HG03196 (cell line): ENCODE results near the gene SPEM3.
"Not testable (repeated sequence)": the region's sequence is repeated elsewhere in the genome, so short reads cannot be mapped to it uniquely, and the experiment has no call there.

Source experiments
- ATAC-seq: cut with Tn5 transposase; IDR thresholded peaks from one replicate; pipeline ENCODE4 v1.9.1; 2021; ENCODE audit not compliant: unreplicated experiment

The SPEM3 gene

DNA sequence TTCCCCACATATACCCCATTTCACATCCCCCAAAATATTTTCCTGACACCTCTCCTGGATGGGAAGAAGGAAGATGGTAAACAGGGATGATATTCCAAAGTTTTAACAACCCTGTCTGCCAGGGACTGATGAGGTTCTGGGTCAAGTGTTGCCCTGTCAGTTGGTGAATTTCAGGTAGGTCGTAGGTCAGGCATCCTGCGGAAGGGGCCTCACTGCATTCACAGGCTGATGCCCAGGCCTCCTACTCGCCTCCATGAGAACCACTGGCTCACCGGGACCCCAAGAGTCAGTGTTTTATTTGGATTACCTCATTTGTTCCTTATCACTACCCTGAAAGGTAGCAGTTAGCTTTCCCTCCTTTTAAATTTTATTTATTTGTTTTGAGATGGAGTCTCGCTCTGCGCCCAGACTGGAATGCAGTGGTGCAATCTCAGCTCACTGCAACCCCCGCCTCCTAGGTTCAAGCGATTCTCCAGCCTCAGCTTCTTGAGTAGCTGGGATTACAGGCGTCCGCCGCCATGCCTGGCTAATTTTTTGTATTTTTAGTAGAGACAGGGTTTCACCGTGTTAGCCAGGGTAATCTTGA, 40.2 kb downstream of the SPEM3 start:
- no peak for ATAC-seq

DNA sequence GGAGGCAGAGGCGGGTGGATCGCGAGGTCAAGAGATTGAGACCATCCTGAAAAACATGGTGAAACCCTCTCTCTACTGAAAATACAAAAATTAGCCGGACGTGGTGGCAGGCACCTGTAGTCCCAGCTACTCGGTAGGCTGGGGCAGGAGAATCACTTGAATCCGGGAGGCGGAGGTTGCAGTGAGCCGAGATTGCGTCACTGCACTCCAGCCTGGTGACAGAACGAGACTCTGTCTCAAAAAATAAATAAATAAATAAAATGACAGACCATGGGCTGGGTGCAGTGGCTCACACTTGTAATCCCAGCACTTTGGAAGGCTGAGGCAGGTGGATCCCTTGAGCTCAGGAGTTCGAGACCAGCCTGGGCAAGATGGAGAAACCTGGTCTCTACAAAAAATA, 41.2 kb downstream of the SPEM3 start:
- not testable (repeated sequence) for ATAC-seq

DNA sequence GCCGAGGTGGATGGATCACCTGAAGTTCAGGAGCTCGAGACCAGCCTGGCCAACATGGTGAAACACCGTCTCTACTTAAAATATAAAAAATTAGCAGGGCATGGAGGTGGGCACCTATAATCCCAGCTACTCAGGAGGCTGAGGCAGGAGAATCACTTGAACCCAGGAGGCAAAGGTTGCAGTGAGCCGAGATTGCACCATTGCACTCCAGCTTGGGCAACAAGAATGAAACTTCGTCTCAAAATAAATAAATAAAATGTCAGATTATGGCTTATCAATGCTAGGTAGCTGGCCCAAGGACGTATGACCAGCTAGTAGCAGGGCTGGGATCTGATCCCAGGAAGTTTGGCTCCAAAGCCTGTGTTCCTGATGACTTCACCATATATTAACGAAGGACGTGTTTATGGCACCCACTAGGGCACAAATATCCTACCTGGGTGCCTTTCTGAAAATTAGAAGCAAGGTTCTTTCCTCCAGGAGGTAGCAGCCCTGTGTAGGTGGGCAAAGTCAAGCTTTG, 41.9 kb downstream of the SPEM3 start:
- ATAC-seq, result not testable (repeated sequence)

DNA sequence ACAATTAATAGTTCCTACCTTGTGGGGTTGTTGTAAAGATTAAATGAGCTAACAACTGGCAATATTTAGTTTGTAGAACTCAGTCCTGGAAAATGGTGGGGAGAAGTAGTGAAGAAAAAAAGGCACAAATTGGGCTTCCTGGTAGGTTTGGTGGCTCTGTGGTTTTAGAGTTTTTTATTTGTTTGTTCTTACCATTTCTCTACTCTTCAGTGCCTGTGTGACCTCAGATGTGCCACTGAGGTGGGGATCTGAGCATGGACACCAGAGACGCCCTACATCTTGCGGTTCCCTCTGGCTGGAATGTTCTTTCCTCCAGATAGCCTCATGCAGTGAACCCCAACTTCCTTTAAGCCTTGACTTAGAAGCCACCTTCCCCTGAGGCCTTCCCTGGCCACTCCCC, 43.1 kb downstream of the SPEM3 start:
- ATAC-seq, result no peak

DNA sequence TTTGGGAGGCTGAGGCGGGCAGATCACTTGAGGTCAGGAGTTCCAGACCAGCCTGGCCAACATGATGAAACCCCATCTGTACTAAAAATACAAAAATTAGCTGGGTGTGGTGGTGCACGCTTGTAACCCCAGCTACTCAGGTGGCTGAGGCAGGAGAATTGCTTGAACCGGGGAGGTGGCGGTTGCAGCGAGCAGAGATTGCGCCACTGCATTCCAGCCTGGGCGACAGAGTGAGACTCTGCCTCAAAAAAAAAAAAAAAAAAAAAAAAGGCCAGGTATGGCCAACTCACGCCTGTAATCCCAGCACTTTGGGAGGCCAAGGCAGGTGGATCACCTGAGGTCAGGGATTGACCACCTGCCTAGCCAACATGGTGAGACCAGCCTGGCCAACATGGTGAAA, 46.1 kb downstream of the SPEM3 start:
- not testable (repeated sequence) for ATAC-seq

DNA sequence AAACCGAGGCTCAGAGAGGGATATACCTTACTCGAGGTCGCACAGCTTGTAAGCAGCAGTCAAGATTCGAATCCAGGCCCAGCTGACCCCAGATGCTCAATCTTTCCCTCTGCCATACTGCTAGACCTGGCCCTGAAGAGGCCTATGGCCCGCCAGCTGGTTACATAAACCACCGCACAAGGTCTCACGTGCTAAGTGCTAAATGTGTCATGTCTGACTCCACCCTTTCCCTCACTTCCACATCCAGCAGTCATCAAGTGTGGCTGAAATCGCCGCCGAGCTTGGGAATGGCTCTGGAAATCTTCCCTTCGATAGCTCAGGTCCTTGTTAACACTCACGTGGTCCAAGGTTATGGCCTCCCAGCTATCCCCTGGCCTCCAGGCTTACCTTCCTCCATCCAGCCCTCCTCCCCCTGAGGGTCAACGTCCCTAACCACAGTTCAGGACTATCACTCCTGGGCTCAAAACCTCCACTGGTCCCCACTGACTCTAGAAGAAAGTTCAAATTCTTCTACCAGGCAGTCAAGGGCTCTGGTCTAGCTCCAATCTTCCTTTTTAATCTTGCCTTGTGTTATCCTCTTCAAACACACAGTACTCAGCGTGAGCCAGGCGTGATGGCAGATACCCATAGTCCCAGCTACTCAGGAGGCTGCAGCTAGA, 47.2 kb downstream of the SPEM3 start:
- ATAC-seq, result no peak

DNA sequence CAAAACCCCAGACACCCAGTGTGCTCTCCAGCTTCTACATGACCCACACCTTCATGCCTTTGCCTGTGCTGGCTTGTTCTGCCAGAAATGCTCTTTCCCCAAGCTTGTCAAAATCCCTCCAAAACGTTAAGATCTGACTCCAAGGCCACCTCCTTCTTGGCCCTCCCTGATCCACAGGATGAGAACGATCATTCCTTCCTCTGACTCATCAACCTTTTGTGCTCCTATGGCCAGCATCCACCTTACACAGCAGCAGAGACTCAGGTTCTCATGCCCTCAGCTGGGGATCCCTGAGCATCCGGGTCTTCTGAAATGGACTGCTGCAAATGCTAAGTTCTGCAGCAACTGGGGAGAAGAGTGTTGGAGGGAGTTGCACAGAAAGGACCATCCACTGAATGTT, 47.8 kb downstream of the SPEM3 start:
- no peak for ATAC-seq

DNA sequence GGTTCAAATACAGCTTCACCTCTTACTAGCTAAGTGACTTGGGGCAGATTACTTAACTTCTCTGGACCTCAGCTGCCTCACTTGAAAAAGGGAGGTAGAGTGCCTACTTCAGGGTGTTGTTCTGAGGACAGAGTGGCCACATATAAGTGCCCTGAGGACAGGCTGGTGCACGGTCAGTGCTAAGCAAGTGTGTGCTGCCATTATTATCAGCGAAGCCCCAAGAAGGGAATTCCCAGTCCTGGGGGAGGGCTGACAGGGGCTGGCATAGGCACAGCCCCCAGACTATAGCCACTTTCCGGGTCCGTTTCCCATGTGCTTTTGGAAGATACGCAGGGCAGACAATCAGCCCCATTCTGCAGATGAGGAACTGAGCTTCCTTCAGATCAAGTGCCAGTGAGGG, 48.3 kb downstream of the SPEM3 start:
- ATAC-seq, result no peak

DNA sequence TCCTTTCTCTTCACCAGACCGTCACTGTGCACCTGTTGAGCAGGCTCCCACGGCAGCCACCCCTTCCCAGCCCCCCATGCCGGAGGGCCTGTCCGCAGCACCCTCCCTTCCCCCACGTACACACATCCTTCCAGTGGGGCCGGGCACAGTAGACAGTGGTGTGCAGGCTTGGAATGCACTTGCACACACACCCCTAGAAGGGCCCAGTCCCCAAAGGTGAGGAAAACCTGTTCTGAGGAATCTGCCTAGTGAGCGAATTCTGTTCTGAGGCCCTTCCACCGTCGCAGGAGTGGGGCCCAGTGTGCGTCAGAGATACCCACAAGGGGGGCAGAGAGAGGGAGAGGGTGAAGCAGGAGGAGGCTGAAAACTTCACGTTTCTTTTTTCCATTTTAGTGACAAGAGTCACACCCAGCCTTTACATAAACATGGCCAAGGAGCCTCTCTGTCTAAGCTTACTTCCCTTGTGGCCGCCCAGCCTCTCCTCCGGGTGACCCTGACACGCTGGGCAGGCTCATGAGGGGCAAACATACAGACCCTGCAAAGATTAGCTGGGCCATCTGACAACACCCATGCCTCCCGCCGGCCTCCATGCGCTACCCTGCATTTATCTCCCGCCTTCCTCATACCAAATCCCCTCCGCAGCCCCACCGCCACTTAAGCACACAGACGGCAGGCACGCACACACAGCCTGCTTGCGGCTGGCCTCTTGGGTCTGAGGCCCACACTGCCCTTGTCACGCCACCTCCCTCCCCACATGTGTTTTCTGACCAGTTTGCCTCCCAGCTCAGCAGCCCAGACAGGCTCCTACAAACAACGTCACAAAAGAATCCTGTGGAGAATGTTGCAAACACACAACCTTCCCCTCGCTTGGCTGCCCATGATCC, 49.0 kb downstream of the SPEM3 start:
- ATAC-seq, result no peak

DNA sequence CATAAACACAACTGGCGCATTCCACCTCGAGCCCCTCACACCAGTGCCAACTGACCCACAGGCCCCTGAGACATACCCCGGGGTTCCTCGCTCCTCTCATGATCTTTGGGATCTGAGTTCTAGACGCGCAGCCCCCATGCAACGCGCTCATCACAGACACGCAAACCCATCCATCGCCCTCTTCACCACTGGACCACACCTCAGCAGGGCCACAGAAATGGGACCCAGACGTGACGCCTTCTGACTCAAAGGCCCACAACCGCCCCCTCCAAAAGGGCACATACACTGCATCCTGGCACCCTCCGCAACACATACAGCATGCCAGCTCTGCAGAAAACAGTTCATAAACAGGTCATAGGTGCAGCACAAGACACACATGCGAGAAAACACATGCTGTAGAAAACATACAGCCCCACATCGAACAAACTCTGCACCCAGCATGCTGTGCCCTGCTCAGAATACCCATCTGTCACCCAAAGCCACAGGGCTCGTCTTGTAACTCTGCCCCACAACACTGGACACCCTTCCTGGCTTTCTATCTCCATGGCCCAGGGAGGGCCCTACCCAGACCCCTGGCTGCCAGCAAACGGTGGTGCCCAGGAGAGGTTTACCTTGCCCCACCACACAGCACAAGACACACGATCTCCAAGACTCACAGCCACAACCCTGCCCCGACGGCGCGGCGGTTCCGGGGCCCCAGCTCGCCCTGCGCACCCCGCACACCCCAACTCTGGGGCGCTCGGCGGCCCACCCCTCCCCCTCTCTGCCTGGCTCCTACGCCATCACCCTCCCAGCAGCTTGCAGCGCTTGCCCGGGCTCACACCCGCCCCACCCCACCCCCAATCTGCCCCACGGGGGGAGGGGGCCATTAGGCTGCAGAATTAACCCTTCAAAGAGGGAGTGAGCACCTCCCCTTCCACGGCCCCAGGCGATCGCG, 49.9 kb downstream of the SPEM3 start:
- no peak for ATAC-seq

DNA sequence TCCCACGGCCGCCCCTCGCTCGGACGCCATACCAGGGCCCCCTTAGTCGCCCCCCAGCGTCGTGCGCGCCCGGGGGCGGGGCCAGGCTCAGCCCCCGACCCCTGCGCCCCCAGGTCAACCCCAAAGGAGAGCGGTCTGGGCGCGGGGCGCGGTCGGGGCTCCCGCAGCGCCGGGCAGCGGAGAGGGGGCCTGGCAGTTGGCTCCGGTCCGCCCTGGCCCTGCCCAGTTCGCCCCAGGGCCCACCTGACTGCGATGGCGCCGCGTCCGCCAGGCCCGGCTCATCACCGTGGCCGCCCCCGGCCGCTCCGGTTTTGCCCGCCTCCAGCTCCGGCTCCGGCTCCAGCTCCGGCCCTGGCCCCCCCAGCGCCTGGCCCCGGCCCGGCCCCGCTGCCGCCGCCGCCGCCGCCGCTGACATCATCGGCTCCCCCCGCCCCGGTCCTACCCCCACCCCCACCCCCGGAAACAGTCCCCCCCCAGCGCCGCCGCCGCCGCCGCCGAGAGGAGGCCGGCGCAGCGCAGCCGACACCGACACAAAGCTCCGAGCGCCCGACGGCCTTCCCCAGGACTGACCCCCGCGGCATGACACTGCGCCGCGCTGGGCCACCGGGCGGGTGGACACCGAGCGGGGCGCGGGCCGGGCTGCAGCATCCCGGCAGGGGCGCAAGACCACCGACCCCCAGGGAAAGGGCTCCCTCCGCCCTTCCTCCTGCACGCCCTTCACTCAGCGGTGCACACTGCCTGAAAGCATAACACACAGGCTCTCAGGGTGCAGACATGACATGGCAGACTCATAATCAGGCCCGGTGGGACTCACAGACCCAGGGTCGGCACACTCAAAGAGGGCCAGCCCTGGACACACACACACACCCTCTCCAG, 50.8 kb downstream of the SPEM3 start, which contains the start of gene ZBTB4:
TSS of gene ZBTB4 (minus strand) at position 419 of the 876 bp plus-strand sequence. CDS start 12,830 bp downstream, outside the sequence.
- no peak for ATAC-seq

DNA sequence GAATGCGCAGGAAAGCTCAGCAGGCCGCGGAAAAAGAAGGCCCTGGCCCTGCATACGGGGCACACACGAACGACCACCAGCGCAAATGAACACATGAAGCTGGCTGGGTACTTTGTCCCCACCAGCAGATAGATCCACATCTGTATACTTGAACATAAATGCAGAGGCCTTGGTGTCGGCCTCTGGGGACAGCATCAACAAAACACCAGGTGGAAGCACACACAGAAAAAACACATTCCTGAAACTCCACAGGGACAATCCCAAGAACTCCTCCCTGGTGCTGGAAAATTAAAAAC, 51.4 kb downstream of the SPEM3 start:
- no peak for ATAC-seq

DNA sequence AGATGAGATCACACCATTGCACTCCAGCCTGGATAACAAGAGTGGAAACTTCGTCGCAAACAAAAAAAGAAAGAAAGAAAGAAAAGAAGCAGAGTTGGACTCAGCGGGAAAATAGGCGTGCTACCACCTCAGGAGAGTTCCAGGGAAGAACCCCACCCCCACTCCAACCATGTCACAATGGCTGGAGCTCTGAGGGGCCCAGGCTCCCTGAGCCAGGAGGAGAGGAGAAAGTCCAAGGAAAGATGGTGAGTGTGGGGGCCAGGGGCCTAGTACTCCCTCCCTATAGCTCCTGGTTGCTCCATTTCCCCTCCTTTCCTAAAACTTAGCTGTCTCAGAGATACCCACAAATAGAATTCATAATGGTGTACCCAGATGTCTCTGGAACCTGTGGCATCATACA, 52.6 kb downstream of the SPEM3 start, which contains the start of gene SLC35G6:
TSS of gene SLC35G6 (plus strand) at position 172 of the 400 bp plus-strand sequence. CDS start at position 243, 71 bp downstream.
- not testable (repeated sequence) for ATAC-seq

DNA sequence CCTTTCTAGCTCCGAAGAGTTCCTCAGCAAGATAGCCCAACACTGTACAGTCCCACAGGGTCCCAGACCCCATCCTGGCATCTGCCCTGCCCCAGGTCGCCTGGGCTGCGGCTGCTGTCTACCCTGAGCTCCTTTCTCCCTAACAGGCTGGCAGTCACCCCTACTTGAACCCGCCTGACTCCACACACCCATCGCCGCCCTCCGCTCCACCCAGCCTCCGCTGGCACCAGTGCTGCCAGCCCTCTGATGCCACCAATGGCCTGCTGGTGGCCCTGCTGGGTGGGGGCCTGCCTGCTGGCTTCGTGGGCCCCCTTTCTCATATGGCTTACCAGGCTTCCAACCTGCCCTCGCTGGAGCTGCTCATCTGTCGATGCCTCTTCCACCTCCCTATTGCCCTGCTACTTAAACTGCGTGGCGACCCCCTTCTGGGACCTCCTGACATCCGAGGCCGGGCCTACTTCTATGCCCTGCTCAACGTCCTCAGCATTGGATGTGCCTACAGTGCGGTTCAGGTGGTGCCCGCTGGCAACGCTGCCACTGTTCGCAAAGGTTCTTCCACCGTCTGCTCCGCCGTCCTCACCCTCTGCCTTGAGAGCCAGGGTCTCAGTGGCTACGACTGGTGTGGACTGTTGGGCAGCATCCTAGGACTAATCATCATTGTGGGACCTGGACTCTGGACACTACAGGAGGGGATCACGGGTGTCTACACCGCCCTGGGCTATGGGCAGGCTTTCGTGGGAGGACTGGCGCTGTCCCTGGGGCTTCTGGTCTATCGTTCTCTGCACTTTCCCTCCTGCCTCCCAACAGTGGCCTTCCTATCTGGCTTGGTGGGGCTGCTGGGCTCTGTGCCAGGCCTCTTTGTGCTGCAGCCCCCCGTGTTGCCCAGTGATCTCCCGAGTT, 53.4 kb downstream of the SPEM3 start:
- ATAC-seq, result not testable (repeated sequence)
